Ovary (tissue), 3 donors: Measurements from ENCODE around the gene AKNA.

Experiments used
- CTCF ChIP-seq, 3 donors: fragments of 450-650 bp in 2 of 3; fragments of 200-600 bp in 1 of 3; IDR thresholded peaks; one replicate each; pipeline versions ENCODE4 v1.5.1 to v1.8.0; 2016 to 2022; ENCODE audit warnings: antibody characterized with exemption in 3 of 3, mild to moderate bottlenecking in 1 of 3
- EP300 ChIP-seq: sonication (generic); formaldehyde crosslinking; IDR thresholded peaks from one replicate; pipeline ENCODE4 v1.6.1; 2017; ENCODE audit warnings: antibody characterized with exemption
- donor health status: DM: no; HTN: no; CAD: no.

GRCh38 chr9:114289106-114289505, 98.7 kb downstream of the AKNA start:
- TF ChIP-seq CTCF (IDR thresholded peaks at IDR 0.05) (no peak), EP300 (no peak)
